Esophagus squamous epithelium (tissue), 4 donors: ENCODE measurements around the gene MESP1.

Experiments used
- CTCF ChIP-seq, 6 experiments: fragments of 450-650 bp in 4 of 6; fragments of 200-600 bp in 2 of 6; sonication (generic) in 2 of 6; IDR thresholded peaks; one replicate each; pipeline ENCODE4 v1.5.1; 2016 to 2019; ENCODE audit warnings: antibody characterized with exemption in 6 of 6, mild to moderate bottlenecking in 4 of 6, moderate library complexity in 4 of 6
- POLR2A ChIP-seq, 4 donors: fragments of 450-650 bp; IDR thresholded peaks; one replicate each; pipeline ENCODE4 v1.6.1; 2017; ENCODE audit warnings: antibody characterized with exemption in 4 of 4, mild to moderate bottlenecking in 4 of 4, moderate library complexity in 3 of 4

- TF ChIP-seq CTCF (IDR thresholded peaks at IDR 0.05) (no peak), POLR2A (IDR thresholded peaks at IDR 0.05) (no peak)
Measured at GRCh38 chr15:89783861-89784685, 33.0 kb upstream of the MESP1 start.
